T-helper 22 cell (primary cell): ENCODE results near the gene NEFH.
"Not testable (repeated sequence)": the region's sequence is repeated elsewhere in the genome, so short reads cannot be mapped to it uniquely, and the experiment has no call there.

Experiments used
- DNase-seq: peaks from one replicate; pipeline ENCODE4 v3.0.0-alpha.2; 2020; ENCODE audit warnings: low read depth

NEFH gene

DNA sequence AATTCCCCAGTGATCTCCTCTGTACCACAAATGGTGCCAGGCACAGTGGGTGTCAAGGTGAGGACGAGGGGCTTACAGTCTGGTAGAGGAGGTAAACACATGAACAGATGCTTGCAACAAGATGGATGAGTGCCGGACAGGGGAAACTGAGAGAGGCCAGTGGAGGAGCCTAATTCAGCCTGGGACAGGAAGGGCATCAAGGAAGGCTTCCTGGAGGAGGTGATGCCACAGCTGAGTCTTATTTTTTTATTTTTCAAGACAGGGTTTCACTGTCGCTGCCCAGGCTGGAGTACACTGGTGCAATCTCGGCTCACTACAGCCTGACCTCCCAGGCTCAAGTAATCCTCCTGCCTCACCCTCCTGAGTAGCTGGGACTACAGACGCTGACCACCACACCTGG, 18.8 kb upstream of the NEFH start:
- no peak for DNase-seq

DNA sequence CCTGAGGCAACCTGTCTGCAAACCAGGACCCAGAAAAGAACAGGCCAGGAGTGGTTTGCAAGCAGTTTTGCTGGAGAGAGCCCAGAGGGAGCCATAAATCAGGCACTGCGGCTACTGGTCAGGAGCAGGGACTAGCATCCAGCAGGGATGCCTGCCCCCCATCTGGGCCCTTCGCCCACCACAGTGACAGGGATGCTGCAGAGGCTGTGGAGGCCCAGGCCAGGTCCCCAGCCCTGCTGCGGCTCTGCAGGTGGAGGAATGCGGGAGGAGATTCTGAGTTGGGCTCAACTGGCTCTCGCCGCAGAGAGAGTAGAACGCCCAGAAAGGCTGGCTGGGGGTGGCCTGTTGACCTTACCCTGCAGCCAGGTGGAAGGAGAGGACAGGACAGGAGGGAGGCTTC, 16.4 kb upstream of the NEFH start:
- DNase-seq = no peak

DNA sequence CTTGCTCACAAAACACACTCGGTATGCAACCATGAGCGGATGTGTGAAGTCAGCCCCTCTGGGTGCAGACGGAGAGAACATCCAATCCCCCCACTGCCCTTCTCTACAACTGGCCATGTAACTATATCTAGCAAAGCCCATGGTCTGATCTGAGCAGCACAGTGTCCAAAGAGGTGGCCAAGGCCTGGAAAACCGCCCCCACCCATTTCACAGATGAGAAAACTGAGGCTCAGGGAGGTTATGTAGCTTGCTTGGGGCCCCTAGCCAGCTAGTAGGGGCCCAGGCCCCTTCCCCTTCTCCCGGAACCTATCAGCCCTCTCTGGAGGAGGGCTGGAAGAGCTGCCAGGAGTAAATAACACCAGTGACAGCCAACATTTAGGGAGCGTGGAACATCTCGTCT, 15.4 kb upstream of the NEFH start:
- no peak for DNase-seq

DNA sequence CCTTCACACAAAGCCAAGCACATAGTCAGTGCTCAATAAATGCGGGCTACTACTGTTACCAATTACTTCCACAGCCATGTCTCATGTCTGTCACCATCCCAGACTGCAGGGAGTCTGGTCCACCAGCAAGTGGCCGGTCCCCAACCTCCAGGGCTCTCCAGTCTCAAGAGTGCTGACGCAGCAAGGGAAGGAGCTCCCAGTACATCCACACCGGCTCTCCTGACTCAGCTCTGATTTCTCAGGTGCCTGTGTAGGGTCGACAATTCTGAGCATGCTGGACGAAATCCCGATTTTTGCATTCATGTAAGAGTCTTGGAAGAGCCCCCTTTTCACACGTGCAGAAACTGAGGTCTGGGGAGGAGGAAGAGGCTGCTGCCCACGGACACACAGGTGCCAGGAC, 10.3 kb upstream of the NEFH start:
- DNase-seq = no peak

DNA sequence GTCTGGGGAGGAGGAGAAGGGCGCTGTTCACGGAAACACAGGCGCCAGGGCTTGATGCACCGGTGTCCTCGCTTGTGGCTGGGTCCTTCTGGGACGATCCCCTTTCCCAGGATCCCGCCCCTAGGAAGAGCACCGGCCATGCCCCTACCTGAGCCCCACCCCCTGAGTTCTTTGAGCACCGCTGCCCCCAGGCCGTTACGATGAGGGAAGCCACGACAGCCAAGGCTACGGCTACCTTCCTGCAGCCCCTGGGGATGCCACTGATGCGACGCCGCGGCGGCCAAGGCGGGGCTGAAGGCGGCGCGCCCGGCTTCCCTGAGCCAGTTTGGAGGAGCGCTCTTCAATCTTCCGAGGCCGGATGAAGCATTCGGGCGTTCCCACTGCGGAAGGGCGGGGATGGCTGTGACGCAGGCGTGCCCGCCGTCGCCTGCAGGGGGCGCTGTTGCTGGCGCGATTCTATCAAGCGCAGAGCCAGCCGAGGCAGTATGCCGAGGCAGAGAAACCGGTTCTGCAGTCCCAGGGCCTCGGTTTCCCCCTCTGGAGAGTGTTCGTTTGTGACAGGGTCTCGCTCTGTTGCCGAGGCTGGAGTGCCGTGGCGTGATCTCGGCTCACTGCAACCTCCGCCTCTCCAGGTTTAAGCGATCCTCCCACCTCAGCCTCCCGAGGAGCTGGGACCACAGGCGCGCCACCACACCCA, 9.7 kb upstream of the NEFH start:
- peak; percentile 38 for DNase-seq

DNA sequence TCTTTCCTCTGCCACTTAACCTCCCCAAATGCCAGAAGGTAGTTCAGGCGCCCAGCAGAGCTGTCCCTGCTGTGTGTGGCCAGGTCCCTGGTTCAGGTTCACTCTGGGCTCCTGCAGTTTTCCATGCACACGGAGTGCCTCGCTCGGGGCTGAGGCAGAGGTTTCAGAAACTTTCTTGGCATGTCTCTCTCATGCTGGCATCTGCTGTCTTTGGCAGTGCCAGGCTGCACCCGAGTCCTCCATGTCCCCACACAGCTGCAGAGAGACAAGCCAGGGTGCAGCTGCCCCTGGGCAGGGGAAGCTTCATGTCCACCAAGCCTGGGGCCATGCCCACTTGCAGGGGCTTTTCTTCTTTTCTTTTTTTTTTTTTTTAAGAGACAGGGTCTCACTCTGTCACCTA, 7.0 kb upstream of the NEFH start:
- DNase-seq = no peak

DNA sequence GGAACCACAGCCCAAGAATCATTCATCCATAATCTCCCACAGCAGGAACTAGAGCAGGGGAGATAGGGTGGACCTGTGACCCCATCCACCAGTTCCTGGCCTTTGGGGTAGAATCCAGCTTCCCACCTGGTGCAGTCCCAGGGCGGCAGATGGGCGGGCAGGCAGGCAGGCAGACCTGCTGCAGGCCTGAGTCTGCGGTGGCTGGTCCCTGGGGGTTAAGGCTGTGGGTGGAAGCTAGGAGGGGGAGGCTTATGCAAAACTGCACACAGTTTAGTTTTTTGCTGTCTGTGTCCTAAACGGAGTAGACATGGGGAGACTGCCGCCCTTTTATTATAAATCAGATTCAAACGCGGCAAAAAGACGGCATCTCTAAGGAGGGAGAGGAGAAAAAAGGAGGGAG, 4.5 kb upstream of the NEFH start:
- DNase-seq = no peak

- DNase-seq = no peak
These were observed 3.9 kb upstream of the NEFH start for GRCh38 chr22:29476116-29476515.

DNA sequence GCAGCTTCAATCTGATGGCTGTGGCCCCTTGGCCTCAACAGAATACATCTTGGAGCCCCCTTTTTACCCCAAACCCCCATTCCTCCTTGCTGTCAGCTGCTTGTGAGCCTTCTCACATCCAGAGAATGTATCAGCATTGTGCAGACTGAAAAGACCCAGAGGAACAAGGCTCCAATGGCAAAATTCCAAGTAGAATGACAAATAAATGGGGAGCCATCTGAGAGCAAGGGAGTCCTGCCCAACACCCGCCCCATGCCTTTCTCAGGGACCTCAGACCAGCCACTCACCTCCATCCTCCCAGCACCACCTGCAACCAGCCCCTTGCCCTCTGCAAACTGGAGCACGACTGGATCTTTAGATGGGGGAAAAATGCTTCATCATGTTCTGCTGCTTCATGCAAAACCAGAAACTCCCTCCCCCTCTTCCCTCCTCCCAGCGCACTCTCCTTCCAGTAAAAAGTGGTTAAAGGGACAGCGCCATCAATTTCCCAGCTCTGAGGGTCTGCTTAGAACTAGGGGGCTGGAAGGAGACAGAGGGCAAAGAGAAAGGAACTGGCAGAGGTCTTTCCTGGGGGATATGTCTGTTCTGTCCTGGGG, 2.2 kb upstream of the NEFH start:
- no peak for DNase-seq

- DNase-seq = no peak
These were observed 1.4 kb upstream of the NEFH start for GRCh38 chr22:29478326-29479276.

GRCh38 chr22:29480262-29480511, 169 bp downstream of the NEFH start:
- no peak for DNase-seq

DNA sequence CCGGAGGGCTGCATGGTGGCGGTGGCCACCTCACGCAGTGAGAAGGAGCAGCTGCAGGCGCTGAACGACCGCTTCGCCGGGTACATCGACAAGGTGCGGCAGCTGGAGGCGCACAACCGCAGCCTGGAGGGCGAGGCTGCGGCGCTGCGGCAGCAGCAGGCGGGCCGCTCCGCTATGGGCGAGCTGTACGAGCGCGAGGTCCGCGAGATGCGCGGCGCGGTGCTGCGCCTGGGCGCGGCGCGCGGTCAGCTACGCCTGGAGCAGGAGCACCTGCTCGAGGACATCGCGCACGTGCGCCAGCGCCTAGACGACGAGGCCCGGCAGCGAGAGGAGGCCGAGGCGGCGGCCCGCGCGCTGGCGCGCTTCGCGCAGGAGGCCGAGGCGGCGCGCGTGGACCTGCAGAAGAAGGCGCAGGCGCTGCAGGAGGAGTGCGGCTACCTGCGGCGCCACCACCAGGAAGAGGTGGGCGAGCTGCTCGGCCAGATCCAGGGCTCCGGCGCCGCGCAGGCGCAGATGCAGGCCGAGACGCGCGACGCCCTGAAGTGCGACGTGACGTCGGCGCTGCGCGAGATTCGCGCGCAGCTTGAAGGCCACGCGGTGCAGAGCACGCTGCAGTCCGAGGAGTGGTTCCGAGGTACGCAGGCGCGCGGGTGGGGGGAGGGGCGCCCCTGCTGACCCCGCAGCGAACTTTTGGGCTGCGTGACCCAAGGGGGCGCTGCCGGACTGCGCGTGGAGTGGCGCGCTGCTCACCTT, 670 bp downstream of the NEFH start:
- no peak for DNase-seq

DNA sequence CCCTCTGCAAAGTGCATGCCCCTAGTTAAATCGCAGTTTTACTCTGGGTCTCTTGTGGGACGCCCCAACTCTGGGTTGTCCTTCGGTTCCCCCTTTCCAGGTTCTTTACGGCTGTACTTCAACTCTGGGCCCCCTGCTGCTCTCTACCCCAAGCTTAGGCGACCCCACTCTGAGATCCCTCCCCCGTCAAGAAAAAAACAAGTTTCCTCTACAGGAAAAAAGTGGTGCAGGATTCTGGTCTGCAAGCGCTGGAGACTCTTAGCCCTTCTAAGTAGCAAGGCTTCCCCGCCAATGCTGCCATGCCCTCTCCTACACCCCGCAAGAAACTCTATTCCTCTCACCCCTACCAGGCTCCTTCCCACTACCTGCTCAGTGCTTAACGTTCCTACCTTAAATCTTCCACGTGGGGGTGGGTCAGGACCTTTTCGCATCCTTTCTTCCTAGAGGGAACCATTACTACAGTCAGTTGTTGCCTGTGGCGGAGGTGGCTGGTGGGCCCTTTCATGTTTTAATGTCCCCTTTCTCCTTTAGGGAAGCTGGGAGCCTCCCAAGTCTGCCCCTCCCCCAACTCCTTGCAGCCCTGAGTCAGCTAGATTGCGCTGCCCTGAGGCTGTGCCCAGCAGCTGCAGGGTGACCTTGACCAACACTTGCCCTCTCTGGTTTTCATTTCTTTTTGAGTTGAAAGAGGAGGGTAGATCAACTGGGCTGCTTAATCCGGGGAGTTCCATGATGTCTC, 1.4 kb downstream of the NEFH start:
- DNase-seq = no peak

DNA sequence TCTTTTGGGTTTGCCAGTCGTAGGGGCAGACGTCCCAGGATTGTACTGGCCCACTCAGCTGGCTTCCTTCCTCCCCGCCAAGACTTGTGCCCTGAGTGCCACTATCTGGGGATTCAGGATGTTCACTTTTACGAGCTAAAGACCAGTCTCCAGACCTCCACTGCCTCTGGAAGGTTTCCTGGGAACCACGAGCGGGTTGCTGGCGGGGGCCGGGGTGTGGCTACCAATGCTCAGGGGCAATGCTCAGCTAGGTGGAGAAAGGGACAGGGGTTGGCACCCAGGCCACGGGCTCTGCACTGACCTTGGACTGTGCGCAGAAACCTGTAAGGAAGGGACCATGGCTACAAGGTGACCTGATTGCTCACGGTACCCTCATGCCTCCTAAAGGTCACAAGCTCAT, 2.2 kb downstream of the NEFH start:
- DNase-seq = no peak

GRCh38 chr22:29482726-29483125, 2.7 kb downstream of the NEFH start:
- DNase-seq = no peak

DNA sequence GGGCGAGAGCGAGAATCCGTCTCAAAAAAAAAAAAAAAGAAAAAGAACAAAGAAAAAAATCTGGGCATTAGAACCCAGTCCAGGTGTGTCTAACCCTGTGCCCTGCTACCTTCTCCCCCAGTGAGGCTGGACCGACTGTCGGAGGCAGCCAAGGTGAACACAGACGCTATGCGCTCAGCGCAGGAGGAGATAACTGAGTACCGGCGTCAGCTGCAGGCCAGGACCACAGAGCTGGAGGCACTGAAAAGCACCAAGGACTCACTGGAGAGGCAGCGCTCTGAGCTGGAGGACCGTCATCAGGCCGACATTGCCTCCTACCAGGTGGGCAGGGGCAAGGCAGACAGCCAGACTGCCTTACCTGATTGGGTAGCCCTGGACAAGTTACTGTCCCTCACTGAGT, 3.2 kb downstream of the NEFH start:
- no peak for DNase-seq

- DNase-seq = no peak
These were observed 4.6 kb downstream of the NEFH start for GRCh38 chr22:29484642-29485041.

GRCh38 chr22:29485448-29485847, 5.4 kb downstream of the NEFH start:
- no peak for DNase-seq

DNA sequence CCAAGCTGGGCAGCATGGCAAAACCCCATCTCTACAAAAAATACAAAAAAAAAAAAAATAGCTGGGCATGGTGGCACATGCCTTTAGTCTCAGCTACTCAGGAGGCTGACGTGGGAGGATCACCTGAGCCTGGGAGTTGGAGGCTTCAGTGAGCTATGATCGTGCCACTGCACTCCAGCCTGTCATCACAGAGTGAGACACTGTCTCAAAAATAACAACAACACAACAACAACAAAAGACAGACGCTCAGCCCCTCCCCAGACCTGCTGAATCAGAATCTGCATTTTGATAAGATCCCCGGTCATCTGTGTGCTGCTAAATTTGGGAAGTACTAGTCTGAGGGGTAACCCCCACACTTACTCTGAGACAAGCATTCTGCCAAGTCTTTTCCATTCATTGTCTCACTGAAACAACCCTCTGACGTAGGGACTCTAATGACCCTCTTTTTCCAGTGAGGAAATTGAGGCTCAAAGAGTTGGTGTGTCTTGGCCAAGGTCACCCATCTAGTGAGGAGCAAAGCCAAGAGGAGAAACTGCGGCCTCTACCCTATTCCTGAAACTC, 7.5 kb downstream of the NEFH start:
- no peak for DNase-seq

DNA sequence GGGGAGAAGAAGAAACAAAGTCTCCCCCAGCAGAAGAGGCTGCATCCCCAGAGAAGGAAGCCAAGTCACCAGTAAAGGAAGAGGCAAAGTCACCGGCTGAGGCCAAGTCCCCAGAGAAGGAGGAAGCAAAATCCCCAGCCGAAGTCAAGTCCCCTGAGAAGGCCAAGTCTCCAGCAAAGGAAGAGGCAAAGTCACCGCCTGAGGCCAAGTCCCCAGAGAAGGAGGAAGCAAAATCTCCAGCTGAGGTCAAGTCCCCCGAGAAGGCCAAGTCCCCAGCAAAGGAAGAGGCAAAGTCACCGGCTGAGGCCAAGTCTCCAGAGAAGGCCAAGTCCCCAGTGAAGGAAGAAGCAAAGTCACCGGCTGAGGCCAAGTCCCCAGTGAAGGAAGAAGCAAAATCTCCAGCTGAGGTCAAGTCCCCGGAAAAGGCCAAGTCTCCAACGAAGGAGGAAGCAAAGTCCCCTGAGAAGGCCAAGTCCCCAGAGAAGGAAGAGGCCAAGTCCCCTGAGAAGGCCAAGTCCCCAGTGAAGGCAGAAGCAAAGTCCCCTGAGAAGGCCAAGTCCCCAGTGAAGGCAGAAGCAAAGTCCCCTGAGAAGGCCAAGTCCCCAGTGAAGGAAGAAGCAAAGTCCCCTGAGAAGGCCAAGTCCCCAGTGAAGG, 9.2 kb downstream of the NEFH start:
- DNase-seq = not testable (repeated sequence)

DNA sequence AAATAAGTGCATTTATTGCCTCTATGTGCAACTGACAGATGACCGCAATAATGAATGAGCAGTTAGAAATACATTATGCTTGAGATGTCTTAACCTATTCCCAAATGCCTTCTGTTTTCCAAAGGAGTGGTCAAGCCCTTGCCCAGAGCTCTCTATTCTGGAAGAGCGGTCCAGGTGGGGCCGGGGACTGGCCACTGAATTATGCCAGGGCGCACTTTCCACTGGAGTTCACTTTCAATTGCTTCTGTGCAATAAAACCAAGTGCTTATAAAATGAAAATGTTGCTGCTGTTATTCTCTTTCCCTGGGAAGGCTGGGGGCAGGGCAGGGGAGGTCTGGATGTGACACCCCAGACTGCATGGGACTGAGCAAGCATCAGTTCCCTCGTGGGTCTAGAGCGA, 11.0 kb downstream of the NEFH start:
- DNase-seq = no peak
